ENCODE data around the gene CTTNBP2NL.

CTTNBP2NL gene

GRCh38 chr1:112395821-112396652 is at the start of gene CTTNBP2NL:
TSS of gene CTTNBP2NL (plus strand) at chr1:112396214. CDS start at chr1:112416166, 19,952 bp downstream.
- Histone ChIP-seq H3K9me3 (ENCODE audit: control insufficient read depth, insufficient read depth, low read depth, low read length) (no peaks in the 10 kb centered on the region), H3K36me3 (ENCODE audit: control insufficient read depth in 2 of 2, insufficient read depth in 1 of 2, low read length in 2 of 2) (no peaks in the 10 kb centered on the region), H3K4me3 (ENCODE audit: low read depth, low read length) (peak within 1 kb of the TSS; percentile 71), H3K4me1 (ENCODE audit: control insufficient read depth, insufficient read depth, low read length) (peaks cover 16% of the 10 kb centered on the region), H3K27ac (ENCODE audit: extremely low read depth, low read depth, low read length) (peak within 1 kb of the TSS; percentile 8; the same call in 1 of the 2 replicates)
- POLR2A ChIA-PET, result interaction anchor here (0.6 to 1.9 kb wide), 9 partner anchors 15 to 319 kb away, joined by 3 to 10 read pairs (median 4); partner anchors contain the start of genes MOV10, PPM1J and ST7L
- CTCF ChIA-PET, result interaction anchor here (0.7 to 5.7 kb wide), 6 partner anchors 62 to 1817 kb away, joined by 3 to 62 read pairs (median 3); partner anchors contain the start of gene RHOC
- TF ChIP-seq KLF9 (tag by site-specific recombination; IDR thresholded peaks at IDR 0.05; ENCODE audit: low read depth) (peak; percentile 89), INSM2 (tag by site-specific recombination; IDR thresholded peaks at IDR 0.05) (peak; percentile 36; the same call in 1 of the 2 replicates), ZSCAN30 (tag by site-specific recombination; IDR thresholded peaks at IDR 0.05) (0 out of 2 replicates have a peak, but pooled peaks have one; percentile 34), ZNF677 (tag by site-specific recombination; IDR thresholded peaks at IDR 0.05) (no peak), ZXDB (tag by site-specific recombination; IDR thresholded peaks at IDR 0.05) (peak; percentile 33; the same call in 1 of the 2 replicates), SP2 (tag by site-specific recombination; IDR thresholded peaks at IDR 0.05) (peak; percentile 92), ZNF629 (tag by site-specific recombination; IDR thresholded peaks at IDR 0.05) (peak; percentile 74), ZNF16 (tag by site-specific recombination; IDR thresholded peaks at IDR 0.05; ENCODE audit: low read depth) (no peak), ZBTB26 (tag by site-specific recombination; optimal IDR thresholded peaks at IDR 0.05) (peak; percentile 20), KLF1 (tag by site-specific recombination; IDR thresholded peaks at IDR 0.05) (0 out of 2 replicates have a peak, but pooled peaks have one; percentile 7), KLF16 (tag by site-specific recombination; IDR thresholded peaks at IDR 0.05) (peak; percentile 52; the same call in 1 of the 2 replicates), ZFHX2 (tag by site-specific recombination; conservative IDR thresholded peaks at IDR 0.05) (peak; percentile 14; the same call in 1 of the 2 replicates), ZNF692 (tag by site-specific recombination; IDR thresholded peaks at IDR 0.05) (peak; percentile 55; the same call in 1 of the 2 replicates), PRDM10 (tag by site-specific recombination; IDR thresholded peaks at IDR 0.05) (peak; percentile 2; the same call in 1 of the 2 replicates), ZBTB7A (tag by site-specific recombination; IDR thresholded peaks at IDR 0.05; ENCODE audit: low read depth) (peak; percentile 83), ZFP37 (tag by site-specific recombination; IDR thresholded peaks at IDR 0.05) (no peak; the same call in 1 of the 2 replicates), ZNF140 (tag by site-specific recombination; IDR thresholded peaks at IDR 0.05) (peak; percentile 90), PATZ1 (tag by site-specific recombination; IDR thresholded peaks at IDR 0.05) (peak; percentile 78), ZNF121 (tag by site-specific recombination; IDR thresholded peaks at IDR 0.05) (no peak), ZNF184 (tag by site-specific recombination; IDR thresholded peaks at IDR 0.05) (no peak), IKZF3 (tag by site-specific recombination; IDR thresholded peaks at IDR 0.05) (peak; percentile 100), ZNF148 (tag by site-specific recombination; IDR thresholded peaks at IDR 0.05; ENCODE audit: borderline replicate concordance) (no peak), ZNF501 (tag by site-specific recombination; IDR thresholded peaks at IDR 0.05) (0 out of 2 replicates have a peak, but pooled peaks have one; percentile 40)

Data from HEK293 (cell line).